ENCODE results near the gene HOXD13.

DNA sequence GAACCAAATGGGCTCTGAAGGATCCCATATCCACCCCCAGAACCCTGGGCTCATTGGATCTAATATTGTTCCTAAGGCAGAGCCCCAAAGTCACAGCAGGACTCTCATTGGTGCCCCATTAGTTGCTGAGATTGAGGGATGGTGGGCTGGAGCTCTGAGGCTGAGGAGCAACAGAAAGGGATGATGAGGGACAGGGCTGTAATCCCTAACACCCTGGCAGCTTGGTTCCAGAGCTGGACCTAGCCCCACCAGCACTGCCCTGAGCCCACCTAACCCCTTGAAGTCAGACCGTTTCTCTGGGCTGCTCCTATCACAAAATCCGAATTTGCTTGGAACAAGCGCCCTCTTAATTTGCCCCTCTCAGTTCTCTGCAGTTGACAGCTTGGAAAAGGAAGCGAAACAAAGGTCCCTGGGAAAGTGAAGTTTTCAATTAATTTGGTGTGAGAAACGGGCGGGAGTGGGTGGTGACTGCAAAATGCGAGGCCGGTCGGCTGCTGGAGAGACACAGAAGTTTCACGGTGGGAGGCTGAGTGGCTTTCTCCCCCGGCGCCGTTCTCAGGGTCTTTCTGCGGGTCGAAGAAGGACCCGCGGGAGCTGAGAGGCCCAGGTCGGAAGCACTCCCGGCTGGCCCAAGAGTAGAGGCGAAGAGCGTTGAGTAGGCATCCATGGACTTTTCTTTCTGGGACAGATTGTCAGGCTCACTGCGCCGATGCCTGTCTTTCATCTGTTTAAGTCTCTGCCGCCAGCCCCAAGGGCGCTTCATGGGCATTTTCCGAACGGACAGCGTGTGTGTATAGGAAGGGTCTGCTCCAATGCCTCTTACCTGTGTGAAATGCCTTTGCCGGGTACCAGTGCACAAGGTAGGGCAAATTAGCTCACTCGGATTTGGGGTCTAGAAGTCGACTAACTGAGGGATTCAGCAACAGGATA, 927 bp upstream of the HOXD13 start:
- no peak for TF ChIP-seq POLR2A (IDR thresholded peaks at IDR 0.05)
- TF ChIP-seq, protein P1, sequence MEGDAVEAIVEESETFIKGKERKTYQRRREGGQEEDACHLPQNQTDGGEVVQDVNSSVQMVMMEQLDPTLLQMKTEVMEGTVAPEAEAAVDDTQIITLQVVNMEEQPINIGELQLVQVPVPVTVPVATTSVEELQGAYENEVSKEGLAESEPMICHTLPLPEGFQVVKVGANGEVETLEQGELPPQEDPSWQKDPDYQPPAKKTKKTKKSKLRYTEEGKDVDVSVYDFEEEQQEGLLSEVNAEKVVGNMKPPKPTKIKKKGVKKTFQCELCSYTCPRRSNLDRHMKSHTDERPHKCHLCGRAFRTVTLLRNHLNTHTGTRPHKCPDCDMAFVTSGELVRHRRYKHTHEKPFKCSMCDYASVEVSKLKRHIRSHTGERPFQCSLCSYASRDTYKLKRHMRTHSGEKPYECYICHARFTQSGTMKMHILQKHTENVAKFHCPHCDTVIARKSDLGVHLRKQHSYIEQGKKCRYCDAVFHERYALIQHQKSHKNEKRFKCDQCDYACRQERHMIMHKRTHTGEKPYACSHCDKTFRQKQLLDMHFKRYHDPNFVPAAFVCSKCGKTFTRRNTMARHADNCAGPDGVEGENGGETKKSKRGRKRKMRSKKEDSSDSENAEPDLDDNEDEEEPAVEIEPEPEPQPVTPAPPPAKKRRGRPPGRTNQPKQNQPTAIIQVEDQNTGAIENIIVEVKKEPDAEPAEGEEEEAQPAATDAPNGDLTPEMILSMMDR (IDR thresholded peaks at IDR 0.05) = no peak
